ENCODE data around the gene C1orf56. TPM values are rescaled to one million over a fixed set of nuclear protein-coding genes. Genes with fewer than 3 reads are reported as not detected.
A peak's percentile ranks its signal among the peaks of the same experiment; 100 is the strongest.

The C1orf56 gene
- total and polyA plus RNA-seq, 10 of the 15 experiments (the other 5 are each of a cell fraction or from before 2014, with no cell fraction given) = 0.22 to 15.5 (median 1.5) TPM

DNA sequence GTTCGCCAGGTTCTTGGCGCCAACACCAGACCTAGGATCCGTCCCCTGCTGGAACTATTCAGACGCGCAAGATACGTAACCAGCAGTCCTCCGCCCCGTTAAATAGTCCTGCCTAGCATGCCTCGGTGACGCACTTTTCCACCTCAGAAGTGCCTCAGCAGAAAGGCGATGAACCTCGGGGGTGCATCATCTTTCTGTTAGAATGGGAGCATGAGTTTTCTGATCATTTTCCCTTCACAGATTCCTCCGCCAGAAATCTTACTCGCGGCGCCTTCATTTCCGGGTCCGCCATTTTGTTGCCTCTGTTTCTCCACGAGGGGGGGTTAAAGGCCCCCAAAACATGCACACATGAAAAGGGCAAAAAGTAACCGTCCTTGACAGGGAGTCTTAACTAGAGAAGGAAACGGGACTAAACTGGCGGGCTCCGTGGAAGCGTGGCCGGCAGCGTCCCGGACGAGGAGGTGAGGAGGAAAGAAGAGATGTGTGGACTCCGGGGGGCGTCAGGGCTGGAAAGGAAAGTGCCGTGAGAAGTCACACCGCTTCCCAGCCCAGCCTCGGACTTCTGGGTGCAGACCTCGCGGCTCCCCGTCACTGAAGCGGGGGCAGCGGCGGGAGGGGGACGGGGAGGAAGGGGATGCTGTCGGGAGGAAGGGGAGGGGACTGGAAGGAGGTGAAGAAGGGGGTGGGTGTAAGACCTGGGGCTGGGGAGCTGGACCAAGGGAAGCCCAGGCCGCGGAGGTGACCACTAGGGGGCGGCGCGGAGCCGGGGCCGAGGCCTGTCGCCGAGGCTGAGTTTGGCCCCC is 23.1 kb downstream of the C1orf56 start, which contains the start of gene GABPB2 (continued):
- TF ChIP-seq, protein P1, sequence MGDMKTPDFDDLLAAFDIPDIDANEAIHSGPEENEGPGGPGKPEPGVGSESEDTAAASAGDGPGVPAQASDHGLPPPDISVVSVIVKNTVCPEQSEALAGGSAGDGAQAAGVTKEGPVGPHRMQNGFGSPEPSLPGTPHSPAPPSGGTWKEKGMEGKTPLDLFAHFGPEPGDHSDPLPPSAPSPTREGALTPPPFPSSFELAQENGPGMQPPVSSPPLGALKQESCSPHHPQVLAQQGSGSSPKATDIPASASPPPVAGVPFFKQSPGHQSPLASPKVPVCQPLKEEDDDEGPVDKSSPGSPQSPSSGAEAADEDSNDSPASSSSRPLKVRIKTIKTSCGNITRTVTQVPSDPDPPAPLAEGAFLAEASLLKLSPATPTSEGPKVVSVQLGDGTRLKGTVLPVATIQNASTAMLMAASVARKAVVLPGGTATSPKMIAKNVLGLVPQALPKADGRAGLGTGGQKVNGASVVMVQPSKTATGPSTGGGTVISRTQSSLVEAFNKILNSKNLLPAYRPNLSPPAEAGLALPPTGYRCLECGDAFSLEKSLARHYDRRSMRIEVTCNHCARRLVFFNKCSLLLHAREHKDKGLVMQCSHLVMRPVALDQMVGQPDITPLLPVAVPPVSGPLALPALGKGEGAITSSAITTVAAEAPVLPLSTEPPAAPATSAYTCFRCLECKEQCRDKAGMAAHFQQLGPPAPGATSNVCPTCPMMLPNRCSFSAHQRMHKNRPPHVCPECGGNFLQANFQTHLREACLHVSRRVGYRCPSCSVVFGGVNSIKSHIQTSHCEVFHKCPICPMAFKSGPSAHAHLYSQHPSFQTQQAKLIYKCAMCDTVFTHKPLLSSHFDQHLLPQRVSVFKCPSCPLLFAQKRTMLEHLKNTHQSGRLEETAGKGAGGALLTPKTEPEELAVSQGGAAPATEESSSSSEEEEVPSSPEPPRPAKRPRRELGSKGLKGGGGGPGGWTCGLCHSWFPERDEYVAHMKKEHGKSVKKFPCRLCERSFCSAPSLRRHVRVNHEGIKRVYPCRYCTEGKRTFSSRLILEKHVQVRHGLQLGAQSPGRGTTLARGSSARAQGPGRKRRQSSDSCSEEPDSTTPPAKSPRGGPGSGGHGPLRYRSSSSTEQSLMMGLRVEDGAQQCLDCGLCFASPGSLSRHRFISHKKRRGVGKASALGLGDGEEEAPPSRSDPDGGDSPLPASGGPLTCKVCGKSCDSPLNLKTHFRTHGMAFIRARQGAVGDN (IDR thresholded peaks at IDR 0.05) = peak; percentile 69
- TF ChIP-seq EED (IDR thresholded peaks at IDR 0.05; ENCODE audit: low read depth) (peak; percentile 68; the same call in 1 of the 2 replicates), TARDBP (IDR thresholded peaks at IDR 0.05; ENCODE audit: borderline replicate concordance) (peak; percentile 95), SREBF2 (IDR thresholded peaks at IDR 0.05; ENCODE audit: low read length) (no peak), ASH2L (IDR thresholded peaks at IDR 0.05; ENCODE audit: borderline replicate concordance, low read depth) (peak; percentile 85), ZNF207 (IDR thresholded peaks at IDR 0.05; ENCODE audit: borderline replicate concordance) (no peak; the same call in 1 of the 2 replicates), HDAC2 (IDR thresholded peaks at IDR 0.05) (no peak; the same call in 1 of the 2 replicates), NBN (IDR thresholded peaks at IDR 0.05) (peak; percentile 99), EGR1 (IDR thresholded peaks at IDR 0.05; ENCODE audit: borderline replicate concordance in 1 of 2, low read depth in 2 of 2, low read length in 2 of 2) (peak in 1 of 2 experiments; percentile 75; a peak in 2 of 3 replicates), IKZF1 (conservative IDR thresholded peaks at IDR 0.05) (peak; percentile 92), BHLHE40 (IDR thresholded peaks at IDR 0.05; ENCODE audit: borderline replicate concordance in 1 of 2, low read depth in 2 of 2, low read length in 1 of 2) (peak in 1 of 2 experiments; percentile 39; a peak in 1 of 4 replicates), CBX3 (IDR thresholded peaks at IDR 0.05; ENCODE audit: borderline replicate concordance, low read depth) (no peak), MYB (IDR thresholded peaks at IDR 0.05; ENCODE audit: borderline replicate concordance, low read depth, low read length) (peak; percentile 69; the same call in 1 of the 2 replicates), STAT3 (IDR thresholded peaks at IDR 0.05; ENCODE audit: low read depth, low read length) (no peak), MEF2A (IDR thresholded peaks at IDR 0.05; ENCODE audit: insufficient read depth, low read depth, low read length) (no peak), SMARCA5 (IDR thresholded peaks at IDR 0.05) (peak; percentile 91), HDGF (IDR thresholded peaks at IDR 0.05) (peak; percentile 67; the same call in 1 of the 2 replicates), ZSCAN29 (IDR thresholded peaks at IDR 0.05) (no peak), BACH1 (IDR thresholded peaks at IDR 0.05; ENCODE audit: borderline replicate concordance) (no peak), RFX5 (IDR thresholded peaks at IDR 0.05; ENCODE audit: low read depth, low read length) (no peak)
- TF ChIP-seq, protein P2, sequence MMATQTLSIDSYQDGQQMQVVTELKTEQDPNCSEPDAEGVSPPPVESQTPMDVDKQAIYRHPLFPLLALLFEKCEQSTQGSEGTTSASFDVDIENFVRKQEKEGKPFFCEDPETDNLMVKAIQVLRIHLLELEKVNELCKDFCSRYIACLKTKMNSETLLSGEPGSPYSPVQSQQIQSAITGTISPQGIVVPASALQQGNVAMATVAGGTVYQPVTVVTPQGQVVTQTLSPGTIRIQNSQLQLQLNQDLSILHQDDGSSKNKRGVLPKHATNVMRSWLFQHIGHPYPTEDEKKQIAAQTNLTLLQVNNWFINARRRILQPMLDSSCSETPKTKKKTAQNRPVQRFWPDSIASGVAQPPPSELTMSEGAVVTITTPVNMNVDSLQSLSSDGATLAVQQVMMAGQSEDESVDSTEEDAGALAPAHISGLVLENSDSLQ (IDR thresholded peaks at IDR 0.05) = no peak
- TF ChIP-seq, protein P3, sequence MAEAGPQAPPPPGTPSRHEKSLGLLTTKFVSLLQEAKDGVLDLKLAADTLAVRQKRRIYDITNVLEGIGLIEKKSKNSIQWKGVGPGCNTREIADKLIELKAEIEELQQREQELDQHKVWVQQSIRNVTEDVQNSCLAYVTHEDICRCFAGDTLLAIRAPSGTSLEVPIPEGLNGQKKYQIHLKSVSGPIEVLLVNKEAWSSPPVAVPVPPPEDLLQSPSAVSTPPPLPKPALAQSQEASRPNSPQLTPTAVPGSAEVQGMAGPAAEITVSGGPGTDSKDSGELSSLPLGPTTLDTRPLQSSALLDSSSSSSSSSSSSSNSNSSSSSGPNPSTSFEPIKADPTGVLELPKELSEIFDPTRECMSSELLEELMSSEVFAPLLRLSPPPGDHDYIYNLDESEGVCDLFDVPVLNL (IDR thresholded peaks at IDR 0.05; ENCODE audit: low read depth, low read length) = peak; percentile 82
- TF ChIP-seq, protein P4, sequence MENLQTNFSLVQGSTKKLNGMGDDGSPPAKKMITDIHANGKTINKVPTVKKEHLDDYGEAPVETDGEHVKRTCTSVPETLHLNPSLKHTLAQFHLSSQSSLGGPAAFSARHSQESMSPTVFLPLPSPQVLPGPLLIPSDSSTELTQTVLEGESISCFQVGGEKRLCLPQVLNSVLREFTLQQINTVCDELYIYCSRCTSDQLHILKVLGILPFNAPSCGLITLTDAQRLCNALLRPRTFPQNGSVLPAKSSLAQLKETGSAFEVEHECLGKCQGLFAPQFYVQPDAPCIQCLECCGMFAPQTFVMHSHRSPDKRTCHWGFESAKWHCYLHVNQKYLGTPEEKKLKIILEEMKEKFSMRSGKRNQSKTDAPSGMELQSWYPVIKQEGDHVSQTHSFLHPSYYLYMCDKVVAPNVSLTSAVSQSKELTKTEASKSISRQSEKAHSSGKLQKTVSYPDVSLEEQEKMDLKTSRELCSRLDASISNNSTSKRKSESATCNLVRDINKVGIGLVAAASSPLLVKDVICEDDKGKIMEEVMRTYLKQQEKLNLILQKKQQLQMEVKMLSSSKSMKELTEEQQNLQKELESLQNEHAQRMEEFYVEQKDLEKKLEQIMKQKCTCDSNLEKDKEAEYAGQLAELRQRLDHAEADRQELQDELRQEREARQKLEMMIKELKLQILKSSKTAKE (IDR thresholded peaks at IDR 0.05; ENCODE audit: low read depth, poor library complexity, severe bottlenecking) = peak; percentile 98

Data from GM12878 (cell line).